Thoracic aorta (tissue), 2 donors: ENCODE measurements around the gene ITGA8. TPM values are rescaled to one million over a fixed set of nuclear protein-coding genes. Genes with fewer than 3 reads are reported as not detected.

Experiments used
- ATAC-seq: fragments of 150-250 bp; one replicate; pipeline ENCODE4 v1.8.0; 2017; ENCODE audit warnings: low read depth; ENCODE audit not compliant: insufficient number of reproducible peaks, low FRiP score
- DNase-seq: peaks from one replicate; pipeline ENCODE4 v3.0.0-alpha.2; 2020; ENCODE audit warnings: low spot score
- H3K27ac ChIP-seq, 2 donors: fragments of 200-600 bp; sonication (generic); 1 replicate in 1 of 2; 2 replicates in 1 of 2; pipeline ENCODE4 v1.5.1; 2016; ENCODE audit warnings: mild to moderate bottlenecking in 2 of 2, moderate library complexity in 2 of 2
- H3K27me3 ChIP-seq: fragments of 200-600 bp; sonication (generic); replicated peaks from 2 replicates; pipeline ENCODE4 v1.6.0; 2016; ENCODE audit warnings: mild to moderate bottlenecking; ENCODE audit not compliant: insufficient read depth
- H3K36me3 ChIP-seq: fragments of 200-600 bp; sonication (generic); one replicate; pipeline ENCODE4 v1.5.1; 2016
- H3K4me1 ChIP-seq, 2 donors: fragments of 200-600 bp; sonication (generic); 1 replicate in 1 of 2; 2 replicates in 1 of 2; pipeline versions ENCODE4 v1.5.1 to v1.6.0; 2016; ENCODE audit warnings: low read depth in 2 of 2, mild to moderate bottlenecking in 1 of 2; ENCODE audit not compliant: control insufficient read depth in 1 of 2
- H3K4me3 ChIP-seq: fragments of 200-600 bp; sonication (generic); 2 replicates; pipeline ENCODE4 v1.5.1; 2016; ENCODE audit warnings: mild to moderate bottlenecking
- H3K9me3 ChIP-seq: fragments of 200-600 bp; sonication (generic); 2 replicates; pipeline ENCODE4 v1.5.1; 2016
- total RNA-seq, 2 donors: library from RNA; depleted of rRNA; stranded (reverse); fragments of >200 nt; gene quantifications; one replicate each; pipeline versions ENCODE4 v1.1.0 to v1.2.3, GENCODE V29; 2016
- TF ChIP-seq, protein P1 (sequence below): fragments of 200-600 bp; sonication (generic); IDR thresholded peaks from one replicate; pipeline ENCODE4 v1.5.1; 2019; ENCODE audit warnings: antibody characterized with exemption

The ITGA8 gene
- total RNA-seq, 2 donors from 2014 or later: 1,137 to 1,173 TPM

GRCh38 chr10:15705298-15705697, 14.4 kb downstream of the ITGA8 start:
- Histone ChIP-seq H3K27me3 (no peaks in the 10 kb centered on the region), H3K4me1 (peaks cover 34 to 95% of the 10 kb centered on the region in 2 donors), H3K27ac (peak overlapping the region; percentile 31 to 39), H3K4me3 (no peak overlapping the region), H3K9me3 (no peaks in the 10 kb centered on the region), H3K36me3 (peaks cover 21% of the 10 kb centered on the region)
- ATAC-seq: no peak
- DNase-seq: no peak
- TF ChIP-seq, protein P1, sequence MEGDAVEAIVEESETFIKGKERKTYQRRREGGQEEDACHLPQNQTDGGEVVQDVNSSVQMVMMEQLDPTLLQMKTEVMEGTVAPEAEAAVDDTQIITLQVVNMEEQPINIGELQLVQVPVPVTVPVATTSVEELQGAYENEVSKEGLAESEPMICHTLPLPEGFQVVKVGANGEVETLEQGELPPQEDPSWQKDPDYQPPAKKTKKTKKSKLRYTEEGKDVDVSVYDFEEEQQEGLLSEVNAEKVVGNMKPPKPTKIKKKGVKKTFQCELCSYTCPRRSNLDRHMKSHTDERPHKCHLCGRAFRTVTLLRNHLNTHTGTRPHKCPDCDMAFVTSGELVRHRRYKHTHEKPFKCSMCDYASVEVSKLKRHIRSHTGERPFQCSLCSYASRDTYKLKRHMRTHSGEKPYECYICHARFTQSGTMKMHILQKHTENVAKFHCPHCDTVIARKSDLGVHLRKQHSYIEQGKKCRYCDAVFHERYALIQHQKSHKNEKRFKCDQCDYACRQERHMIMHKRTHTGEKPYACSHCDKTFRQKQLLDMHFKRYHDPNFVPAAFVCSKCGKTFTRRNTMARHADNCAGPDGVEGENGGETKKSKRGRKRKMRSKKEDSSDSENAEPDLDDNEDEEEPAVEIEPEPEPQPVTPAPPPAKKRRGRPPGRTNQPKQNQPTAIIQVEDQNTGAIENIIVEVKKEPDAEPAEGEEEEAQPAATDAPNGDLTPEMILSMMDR: no peak

DNA sequence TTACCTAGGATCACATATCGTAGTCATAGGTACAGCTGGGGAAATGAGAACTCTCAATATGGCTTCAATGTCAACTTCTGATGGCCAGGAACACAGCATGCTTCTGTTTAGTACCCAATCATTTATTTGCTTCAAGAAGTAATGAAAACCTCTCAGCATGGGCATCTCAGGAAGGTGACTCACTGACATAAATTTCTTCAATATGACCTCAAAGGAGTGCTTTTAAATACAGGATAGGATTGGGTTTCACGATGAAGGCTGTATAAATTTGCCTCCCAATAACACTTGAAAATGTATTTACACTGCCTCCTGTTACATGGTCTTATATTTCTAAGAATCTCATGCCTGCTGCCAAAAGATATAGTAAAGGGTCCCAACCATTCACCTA, 15.1 kb downstream of the ITGA8 start:
- Histone ChIP-seq H3K4me1 (peaks cover 30 to 95% of the 10 kb centered on the region in 2 donors), H3K4me3 (no peak overlapping the region), H3K27ac (peak overlapping the region; percentile 31 to 42), H3K36me3 (peaks cover 19% of the 10 kb centered on the region), H3K9me3 (no peaks in the 10 kb centered on the region), H3K27me3 (no peaks in the 10 kb centered on the region)
- DNase-seq: no peak
- no peak for ATAC-seq
- TF ChIP-seq, protein P1: no peak

DNA sequence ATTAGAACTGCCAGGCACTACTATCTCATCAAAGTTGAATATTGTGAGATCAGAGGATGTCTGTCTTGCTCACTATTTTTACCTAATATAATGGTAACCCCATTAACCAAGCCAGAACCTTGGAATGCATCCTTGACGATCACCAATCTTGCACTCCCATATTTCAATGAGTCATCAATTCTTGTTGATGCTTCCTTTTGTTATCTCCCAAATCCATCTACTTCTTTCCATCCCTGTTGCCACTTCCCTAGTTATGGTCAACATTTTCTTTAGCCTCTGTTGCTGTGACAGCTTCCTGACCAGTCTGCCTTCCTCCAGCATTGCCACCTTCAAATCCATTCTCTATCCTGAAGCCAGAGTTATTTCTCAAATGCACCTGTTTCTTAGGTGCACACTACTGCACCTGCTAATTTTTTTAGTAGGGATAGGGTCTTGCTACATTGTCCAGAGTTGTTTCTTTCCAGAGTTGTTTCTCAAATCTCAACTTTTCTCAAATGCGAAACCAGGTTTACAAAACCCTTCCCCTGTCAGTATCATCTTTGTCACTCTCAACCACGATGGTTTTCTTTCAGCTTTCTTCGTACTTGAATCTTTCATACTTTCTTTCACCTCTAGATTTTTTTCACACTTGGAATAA, 15.7 kb downstream of the ITGA8 start:
- H3K4me1 ChIP-seq: peaks cover 28 to 96% of the 10 kb centered on the region in 2 donors
- no peak for DNase-seq
- ATAC-seq: no peak

DNA sequence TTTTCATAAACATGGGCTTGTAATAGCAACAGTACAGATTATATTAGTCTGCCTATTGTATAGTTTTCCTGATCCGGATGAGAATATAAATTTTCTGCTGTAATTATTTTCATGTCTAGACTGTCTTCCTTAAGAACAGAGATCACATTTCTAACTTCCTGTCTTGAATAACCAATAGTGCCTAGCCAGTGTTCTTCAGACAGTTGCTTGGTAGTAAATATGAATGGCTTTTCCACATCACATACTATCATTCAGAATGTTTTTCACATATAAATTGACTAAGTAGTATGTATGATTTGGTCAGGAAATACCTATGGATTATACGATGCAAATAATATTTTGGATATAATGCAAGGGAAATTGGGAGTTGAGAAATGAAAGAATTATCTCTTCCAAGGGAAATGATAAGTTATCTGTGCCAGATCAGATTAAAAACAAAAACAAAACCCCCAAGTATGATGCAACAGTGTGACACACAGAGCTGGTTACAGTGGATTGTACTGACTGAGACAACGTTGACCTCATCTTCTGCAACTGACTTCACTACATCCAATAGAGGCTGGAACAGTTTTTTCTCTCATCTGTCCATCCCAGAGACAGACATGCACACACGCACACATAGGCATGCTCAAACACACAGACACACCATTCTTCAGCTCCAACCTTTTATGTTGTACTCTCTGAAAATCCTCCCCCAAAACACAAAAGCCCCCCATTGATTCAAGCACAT, 16.4 kb downstream of the ITGA8 start:
- Histone ChIP-seq H3K27ac (peak overlapping the region; percentile 10 to 42), H3K9me3 (no peaks in the 10 kb centered on the region), H3K4me1 (peaks cover 26 to 96% of the 10 kb centered on the region in 2 donors), H3K27me3 (no peaks in the 10 kb centered on the region), H3K4me3 (peak overlapping the region; percentile 22), H3K36me3 (peaks cover 25% of the 10 kb centered on the region)
- DNase-seq: no peak
- no peak for ATAC-seq
- TF ChIP-seq, protein P1: no peak

More for the DNA sequence above, 15.7 kb downstream of the ITGA8 start:
- peaks cover 20% of the 10 kb centered on the region for H3K36me3 ChIP-seq
- peak overlapping the region; percentile 10 to 42 for H3K27ac ChIP-seq
- TF ChIP-seq, protein P1: no peak
- no peaks in the 10 kb centered on the region for H3K9me3 ChIP-seq
- H3K4me3 ChIP-seq: peak overlapping the region; percentile 22
- no peaks in the 10 kb centered on the region for H3K27me3 ChIP-seq

DNA sequence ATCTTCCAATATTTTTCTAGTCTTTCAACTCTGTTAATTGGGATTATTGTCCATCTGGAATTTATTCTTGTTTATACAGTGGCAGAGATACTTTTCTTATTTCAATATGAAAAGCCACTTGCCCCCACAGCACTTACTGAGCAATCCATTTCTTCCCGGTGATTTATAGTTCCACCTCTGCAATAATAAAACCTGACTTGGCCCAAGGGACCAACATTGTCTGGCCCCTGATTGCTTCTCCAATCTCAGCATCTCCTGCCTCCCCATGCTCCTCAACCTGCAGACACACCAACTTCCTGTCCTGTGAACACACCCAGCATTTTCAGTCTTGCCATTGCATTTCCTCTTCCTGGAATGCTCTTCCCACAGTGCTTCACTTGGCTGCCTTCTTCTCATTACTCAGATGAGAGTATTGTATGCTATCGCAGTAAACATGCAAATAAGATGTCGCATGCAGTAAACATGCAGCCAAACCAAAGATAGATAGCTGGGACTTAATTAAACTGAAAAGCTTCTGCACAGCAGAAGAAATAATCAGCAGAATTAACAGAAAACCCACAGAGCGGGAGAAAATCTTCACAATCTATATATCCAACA, 19.5 kb downstream of the ITGA8 start:
- DNase-seq: no peak
- peak overlapping the region in 1 of 2 donors; percentile 23 for H3K27ac ChIP-seq
- TF ChIP-seq, protein P1: no peak

More for the DNA sequence above, 19.5 kb downstream of the ITGA8 start:
- Histone ChIP-seq H3K4me1 (peaks cover 29 to 87% of the 10 kb centered on the region in 2 donors), H3K4me3 (no peak overlapping the region), H3K36me3 (peaks cover 9% of the 10 kb centered on the region), H3K9me3 (no peaks in the 10 kb centered on the region), H3K27me3 (no peaks in the 10 kb centered on the region)
- no peak for ATAC-seq
